ENCODE measurements around the gene FOXP4. TPM values are rescaled to one million over a fixed set of nuclear protein-coding genes. Genes with fewer than 3 reads are reported as not detected.

The FOXP4 gene
- total RNA-seq, 1 experiment from 2014 or later, result 32.3 TPM

GRCh38 chr6:41535766-41536165, 10.4 kb upstream of the FOXP4 start:
- POLR2A ChIA-PET, result no interaction called here
- Histone ChIP-seq H3K4me1 (ENCODE audit: control insufficient read depth in 1 of 2, insufficient read depth in 2 of 2, low read length in 2 of 2) (peaks cover 38 to 51% of the 10 kb centered on the region in 2 experiments), H3K9me2 (ENCODE audit: insufficient read depth) (no peaks in the 10 kb centered on the region), H2AFZ (ENCODE audit: low read depth, low read length, poor library complexity, severe bottlenecking) (no peak overlapping the region), H3K27me3 (ENCODE audit: insufficient read depth, low read length) (no peaks in the 10 kb centered on the region), H3K4me3 (replicated peaks in 1 of 2; ENCODE audit: low read depth in 1 of 2, low read length in 2 of 2) (no peak overlapping the region), H3K36me3 (ENCODE audit: control insufficient read depth in 1 of 2, insufficient read depth in 2 of 2, low read length in 2 of 2) (no peaks in the 10 kb centered on the region), H3K79me2 (ENCODE audit: insufficient read depth, low read length) (no peaks in the 10 kb centered on the region), H4K20me1 (ENCODE audit: insufficient read depth) (no peaks in the 10 kb centered on the region), H3K27ac (ENCODE audit: low read depth, low read length) (no peak overlapping the region), H3K4me2 (ENCODE audit: low read length) (no peak overlapping the region), H3K9ac (ENCODE audit: low read length) (no peak overlapping the region), H3K9me3 (ENCODE audit: control insufficient read depth in 1 of 2, insufficient read depth in 1 of 2, low read depth in 1 of 2, low read length in 2 of 2) (no peaks in the 10 kb centered on the region)
- CTCF ChIA-PET, result no interaction called here
- ATAC-seq (no peak), DNase-seq (ENCODE audit: low read depth, low spot score) (no peak)
- BruUV-seq (replicated peaks), result no TSS peak
- intact Hi-C loops (cut with micrococcal nuclease), result no loop called here
- TF ChIP-seq JUND (IDR thresholded peaks at IDR 0.05) (no peak), EZH2phosphoT487 (IDR thresholded peaks at IDR 0.05; ENCODE audit: borderline replicate concordance) (no peak), ATF3 (IDR thresholded peaks at IDR 0.05) (no peak), CTCF (IDR thresholded peaks at IDR 0.05 in 2 of 3, conservative IDR thresholded peaks at IDR 0.05 in 1 of 3; ENCODE audit: borderline replicate concordance in 1 of 3, insufficient read depth in 1 of 3, low read depth in 2 of 3, low read length in 2 of 3) (no peak), EGR1 (IDR thresholded peaks at IDR 0.05; ENCODE audit: low read depth) (no peak), ZBTB33 (IDR thresholded peaks at IDR 0.05; ENCODE audit: extremely low read depth, insufficient replicate concordance, low read length) (no peak), ELF1 (IDR thresholded peaks at IDR 0.05; ENCODE audit: borderline replicate concordance, low read depth) (no peak), ZFX (IDR thresholded peaks at IDR 0.05) (no peak), CEBPB (IDR thresholded peaks at IDR 0.05; ENCODE audit: low read depth) (no peak)
- RAD21 ChIA-PET (ENCODE audit: low non-redundant PET in 1 of 2, low total read pairs in 2 of 2, uncharacterized antibody in 2 of 2, unreplicated experiment in 2 of 2), result no interaction called here

Measured in HCT116 (cell line).